ENCODE results near the gene MTR.

- TF ChIP-seq CTCF (conservative IDR thresholded peaks at IDR 0.05; ENCODE audit: low read length) = no peak
- no peak for TF ChIP-seq EZH2phosphoT487 (IDR thresholded peaks at IDR 0.05; ENCODE audit: borderline replicate concordance, low read depth, low read length)
These were observed 7.2 kb downstream of the MTR start for GRCh38 chr1:236802264-236802663.

Measured in OCI-LY7 (cell line).